ENCODE results near the gene TMEM14A. TPM values are rescaled to one million over a fixed set of nuclear protein-coding genes. Genes with fewer than 3 reads are reported as not detected.

Gene TMEM14A
- total and polyA plus RNA-seq, 9 of the 15 experiments (the other 6 are each of a cell fraction or from before 2014, with no cell fraction given) = 3.5 to 43.3 (median 8.5) TPM

DNA sequence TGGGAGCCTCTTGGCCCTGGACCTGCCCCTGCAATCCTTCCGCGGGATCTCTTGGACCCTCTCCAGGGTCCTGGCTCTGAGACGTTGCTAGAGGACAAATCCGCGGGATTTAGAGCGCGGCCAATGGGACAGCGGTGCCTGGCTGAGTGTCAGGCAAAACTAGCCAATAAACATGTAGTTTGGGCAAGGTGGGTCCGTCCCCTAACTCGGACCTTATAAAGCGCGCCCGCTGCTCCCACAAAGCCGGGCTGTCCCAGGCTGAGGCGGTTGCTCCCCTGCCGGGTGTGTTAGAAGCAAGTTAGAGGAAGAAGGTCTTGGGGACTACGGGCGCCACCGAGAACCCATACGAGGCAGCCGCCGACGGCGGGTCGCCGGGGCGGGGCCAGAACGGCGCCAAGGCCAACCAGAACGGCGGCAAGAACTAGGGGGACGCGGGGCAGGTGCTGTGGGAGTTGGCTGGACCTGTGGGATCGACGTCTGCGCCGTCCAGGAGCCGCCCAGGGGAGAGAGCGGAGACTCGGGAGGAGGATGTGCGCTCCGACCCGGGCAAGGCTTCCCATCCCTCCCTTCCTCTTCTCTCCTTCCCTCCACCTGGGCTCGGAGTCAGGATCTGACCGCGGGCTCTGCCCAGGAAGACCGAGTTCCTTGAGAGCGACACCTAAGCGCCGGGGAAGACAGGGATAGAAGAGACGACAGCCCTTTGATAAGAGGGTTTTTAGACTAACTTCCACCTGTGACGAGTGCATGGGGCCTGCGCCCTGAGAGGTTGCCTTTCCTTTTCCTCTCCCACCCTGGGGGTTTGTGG lies 6.5 kb upstream of the TMEM14A start (continued):
- TF ChIP-seq, protein P1, sequence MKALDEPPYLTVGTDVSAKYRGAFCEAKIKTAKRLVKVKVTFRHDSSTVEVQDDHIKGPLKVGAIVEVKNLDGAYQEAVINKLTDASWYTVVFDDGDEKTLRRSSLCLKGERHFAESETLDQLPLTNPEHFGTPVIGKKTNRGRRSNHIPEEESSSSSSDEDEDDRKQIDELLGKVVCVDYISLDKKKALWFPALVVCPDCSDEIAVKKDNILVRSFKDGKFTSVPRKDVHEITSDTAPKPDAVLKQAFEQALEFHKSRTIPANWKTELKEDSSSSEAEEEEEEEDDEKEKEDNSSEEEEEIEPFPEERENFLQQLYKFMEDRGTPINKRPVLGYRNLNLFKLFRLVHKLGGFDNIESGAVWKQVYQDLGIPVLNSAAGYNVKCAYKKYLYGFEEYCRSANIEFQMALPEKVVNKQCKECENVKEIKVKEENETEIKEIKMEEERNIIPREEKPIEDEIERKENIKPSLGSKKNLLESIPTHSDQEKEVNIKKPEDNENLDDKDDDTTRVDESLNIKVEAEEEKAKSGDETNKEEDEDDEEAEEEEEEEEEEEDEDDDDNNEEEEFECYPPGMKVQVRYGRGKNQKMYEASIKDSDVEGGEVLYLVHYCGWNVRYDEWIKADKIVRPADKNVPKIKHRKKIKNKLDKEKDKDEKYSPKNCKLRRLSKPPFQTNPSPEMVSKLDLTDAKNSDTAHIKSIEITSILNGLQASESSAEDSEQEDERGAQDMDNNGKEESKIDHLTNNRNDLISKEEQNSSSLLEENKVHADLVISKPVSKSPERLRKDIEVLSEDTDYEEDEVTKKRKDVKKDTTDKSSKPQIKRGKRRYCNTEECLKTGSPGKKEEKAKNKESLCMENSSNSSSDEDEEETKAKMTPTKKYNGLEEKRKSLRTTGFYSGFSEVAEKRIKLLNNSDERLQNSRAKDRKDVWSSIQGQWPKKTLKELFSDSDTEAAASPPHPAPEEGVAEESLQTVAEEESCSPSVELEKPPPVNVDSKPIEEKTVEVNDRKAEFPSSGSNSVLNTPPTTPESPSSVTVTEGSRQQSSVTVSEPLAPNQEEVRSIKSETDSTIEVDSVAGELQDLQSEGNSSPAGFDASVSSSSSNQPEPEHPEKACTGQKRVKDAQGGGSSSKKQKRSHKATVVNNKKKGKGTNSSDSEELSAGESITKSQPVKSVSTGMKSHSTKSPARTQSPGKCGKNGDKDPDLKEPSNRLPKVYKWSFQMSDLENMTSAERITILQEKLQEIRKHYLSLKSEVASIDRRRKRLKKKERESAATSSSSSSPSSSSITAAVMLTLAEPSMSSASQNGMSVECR (CRISPR knock-in tag; IDR thresholded peaks at IDR 0.05) = no peak; the same call in 1 of the 2 replicates
- TF ChIP-seq, protein P2, sequence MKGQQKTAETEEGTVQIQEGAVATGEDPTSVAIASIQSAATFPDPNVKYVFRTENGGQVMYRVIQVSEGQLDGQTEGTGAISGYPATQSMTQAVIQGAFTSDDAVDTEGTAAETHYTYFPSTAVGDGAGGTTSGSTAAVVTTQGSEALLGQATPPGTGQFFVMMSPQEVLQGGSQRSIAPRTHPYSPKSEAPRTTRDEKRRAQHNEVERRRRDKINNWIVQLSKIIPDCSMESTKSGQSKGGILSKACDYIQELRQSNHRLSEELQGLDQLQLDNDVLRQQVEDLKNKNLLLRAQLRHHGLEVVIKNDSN (CRISPR knock-in tag; IDR thresholded peaks at IDR 0.05) = no peak
- TF ChIP-seq HNRNPK (IDR thresholded peaks at IDR 0.05; ENCODE audit: low read depth, low read length, poor library complexity, severe bottlenecking) (no peak), ZNF23 (CRISPR knock-in tag; IDR thresholded peaks at IDR 0.05) (no peak), CHD1 (IDR thresholded peaks at IDR 0.05; ENCODE audit: low read length) (no peak), KLF1 (tag; IDR thresholded peaks at IDR 0.05) (no peak), POLR2B (IDR thresholded peaks at IDR 0.05; ENCODE audit: low read depth, partially characterized antibody) (peak; percentile 87), SMARCE1 (IDR thresholded peaks at IDR 0.05) (no peak), NCOA2 (IDR thresholded peaks at IDR 0.05; ENCODE audit: partially characterized antibody in 2 of 2) (no peak), ZNF124 (CRISPR knock-in tag; IDR thresholded peaks at IDR 0.05) (no peak), CBFA2T2 (conservative IDR thresholded peaks at IDR 0.05) (no peak), CTBP1 (IDR thresholded peaks at IDR 0.05; ENCODE audit: borderline replicate concordance) (peak; percentile 72), ZNF696 (CRISPR knock-in tag; conservative IDR thresholded peaks at IDR 0.05) (no peak), TBL1XR1 (IDR thresholded peaks at IDR 0.05; ENCODE audit: low read length in 2 of 2) (no peak), SMC3 (conservative IDR thresholded peaks at IDR 0.05; ENCODE audit: insufficient read depth, low read depth, low read length) (no peak), ZFPM2 (CRISPR knock-in tag; IDR thresholded peaks at IDR 0.05) (no peak)
- TF ChIP-seq, protein P3, sequence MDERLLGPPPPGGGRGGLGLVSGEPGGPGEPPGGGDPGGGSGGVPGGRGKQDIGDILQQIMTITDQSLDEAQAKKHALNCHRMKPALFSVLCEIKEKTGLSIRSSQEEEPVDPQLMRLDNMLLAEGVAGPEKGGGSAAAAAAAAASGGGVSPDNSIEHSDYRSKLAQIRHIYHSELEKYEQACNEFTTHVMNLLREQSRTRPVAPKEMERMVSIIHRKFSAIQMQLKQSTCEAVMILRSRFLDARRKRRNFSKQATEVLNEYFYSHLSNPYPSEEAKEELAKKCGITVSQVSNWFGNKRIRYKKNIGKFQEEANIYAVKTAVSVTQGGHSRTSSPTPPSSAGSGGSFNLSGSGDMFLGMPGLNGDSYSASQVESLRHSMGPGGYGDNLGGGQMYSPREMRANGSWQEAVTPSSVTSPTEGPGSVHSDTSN (CRISPR knock-in tag; IDR thresholded peaks at IDR 0.05; ENCODE audit: low read depth) = peak; percentile 63
- TF ChIP-seq, protein P3 (tag; conservative IDR thresholded peaks at IDR 0.05; ENCODE audit: low read depth) = peak; percentile 96
- TF ChIP-seq, protein P4, sequence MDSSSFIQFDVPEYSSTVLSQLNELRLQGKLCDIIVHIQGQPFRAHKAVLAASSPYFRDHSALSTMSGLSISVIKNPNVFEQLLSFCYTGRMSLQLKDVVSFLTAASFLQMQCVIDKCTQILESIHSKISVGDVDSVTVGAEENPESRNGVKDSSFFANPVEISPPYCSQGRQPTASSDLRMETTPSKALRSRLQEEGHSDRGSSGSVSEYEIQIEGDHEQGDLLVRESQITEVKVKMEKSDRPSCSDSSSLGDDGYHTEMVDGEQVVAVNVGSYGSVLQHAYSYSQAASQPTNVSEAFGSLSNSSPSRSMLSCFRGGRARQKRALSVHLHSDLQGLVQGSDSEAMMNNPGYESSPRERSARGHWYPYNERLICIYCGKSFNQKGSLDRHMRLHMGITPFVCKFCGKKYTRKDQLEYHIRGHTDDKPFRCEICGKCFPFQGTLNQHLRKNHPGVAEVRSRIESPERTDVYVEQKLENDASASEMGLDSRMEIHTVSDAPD (CRISPR knock-in tag; IDR thresholded peaks at IDR 0.05) = no peak

All from K562 (cell line).